ENCODE measurements around the gene CDT1.

CDT1 gene

DNA sequence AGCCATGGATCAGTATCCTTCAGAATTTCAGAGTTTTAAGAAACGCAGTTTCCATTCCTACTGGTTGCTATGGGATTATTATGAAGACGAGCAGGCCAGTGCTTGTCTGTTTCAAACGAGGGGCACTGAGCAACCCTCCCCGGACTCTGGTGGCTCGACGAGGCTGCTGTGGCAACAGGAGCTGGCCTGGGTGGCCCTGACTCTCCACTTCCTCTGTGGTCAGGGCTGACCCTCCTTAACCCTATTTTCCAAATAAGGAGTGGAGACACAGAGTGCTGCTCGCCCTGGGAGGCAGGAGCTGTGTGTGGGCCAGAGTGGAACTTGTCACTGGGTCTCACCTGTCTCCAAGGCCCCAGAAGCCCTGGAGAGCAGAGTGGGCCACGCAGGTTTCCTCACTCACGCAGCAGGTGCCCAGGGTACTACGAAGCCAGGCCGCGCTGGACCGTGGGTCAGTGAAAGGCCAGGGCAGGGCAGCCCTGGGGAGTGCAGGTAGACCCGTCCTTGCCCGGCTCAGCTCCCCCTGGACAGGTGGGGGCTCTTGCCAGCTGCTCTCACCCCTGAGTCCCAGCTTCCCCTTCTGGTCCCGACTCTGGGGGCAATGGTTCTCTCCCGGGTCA is 49.8 kb downstream of the CDT1 start:
- in situ Hi-C loops (cut with HindIII; ENCODE audit: low pct_ligation_motif_present, low sequenced_read_pairs) = no loop called here
- Histone ChIP-seq H3K27ac (no peak overlapping the region), H3K4me3 (ENCODE audit: low read depth, low read length) (no peak overlapping the region), H3K36me3 (replicated peaks) (no peaks in the 10 kb centered on the region), H3K27me3 (replicated peaks) (no peaks in the 10 kb centered on the region)
- TF ChIP-seq, protein P1, sequence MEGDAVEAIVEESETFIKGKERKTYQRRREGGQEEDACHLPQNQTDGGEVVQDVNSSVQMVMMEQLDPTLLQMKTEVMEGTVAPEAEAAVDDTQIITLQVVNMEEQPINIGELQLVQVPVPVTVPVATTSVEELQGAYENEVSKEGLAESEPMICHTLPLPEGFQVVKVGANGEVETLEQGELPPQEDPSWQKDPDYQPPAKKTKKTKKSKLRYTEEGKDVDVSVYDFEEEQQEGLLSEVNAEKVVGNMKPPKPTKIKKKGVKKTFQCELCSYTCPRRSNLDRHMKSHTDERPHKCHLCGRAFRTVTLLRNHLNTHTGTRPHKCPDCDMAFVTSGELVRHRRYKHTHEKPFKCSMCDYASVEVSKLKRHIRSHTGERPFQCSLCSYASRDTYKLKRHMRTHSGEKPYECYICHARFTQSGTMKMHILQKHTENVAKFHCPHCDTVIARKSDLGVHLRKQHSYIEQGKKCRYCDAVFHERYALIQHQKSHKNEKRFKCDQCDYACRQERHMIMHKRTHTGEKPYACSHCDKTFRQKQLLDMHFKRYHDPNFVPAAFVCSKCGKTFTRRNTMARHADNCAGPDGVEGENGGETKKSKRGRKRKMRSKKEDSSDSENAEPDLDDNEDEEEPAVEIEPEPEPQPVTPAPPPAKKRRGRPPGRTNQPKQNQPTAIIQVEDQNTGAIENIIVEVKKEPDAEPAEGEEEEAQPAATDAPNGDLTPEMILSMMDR (IDR thresholded peaks at IDR 0.05; ENCODE audit: low read depth, low read length, missing control alignments) = no peak
- DNase-seq = no peak

DNA sequence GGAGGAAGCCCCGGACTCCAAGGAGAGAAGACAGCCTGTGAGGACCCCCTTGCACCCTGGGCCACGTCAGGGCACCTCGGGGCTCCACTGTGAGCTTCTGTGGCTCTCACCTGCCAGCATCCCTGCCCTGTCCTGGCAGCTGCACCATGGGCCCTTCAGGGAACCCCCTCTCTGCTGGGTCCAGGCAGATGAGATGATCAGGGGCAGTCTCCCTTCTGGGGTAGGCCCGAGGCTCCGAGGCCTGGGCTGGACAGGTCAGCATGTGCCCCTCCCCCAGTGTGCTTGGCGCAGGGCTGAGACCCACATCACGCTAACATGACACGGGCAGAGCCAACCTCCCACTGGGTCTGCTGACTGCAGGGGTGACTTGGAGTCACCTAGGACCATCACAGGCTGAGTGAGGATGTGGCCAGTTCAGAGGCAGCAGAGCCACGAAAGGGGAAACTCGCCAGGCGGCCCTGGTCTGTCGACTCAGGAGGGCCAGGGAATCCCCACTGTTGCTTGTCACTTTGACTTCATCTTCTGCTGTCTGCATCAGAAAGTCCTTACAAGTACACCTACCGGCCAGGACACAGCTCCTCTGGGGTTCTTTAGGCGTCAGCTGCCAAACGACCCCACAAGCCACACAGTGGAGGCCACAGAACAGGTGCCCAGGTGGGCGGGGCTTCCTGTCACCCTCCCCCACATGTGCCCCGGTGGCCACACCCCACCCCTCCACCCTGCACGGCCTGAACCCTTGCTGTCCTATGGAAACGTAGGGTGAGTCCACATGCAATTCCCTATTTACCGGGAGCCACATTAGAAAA is 50.9 kb downstream of the CDT1 start:
- H3K4me3 ChIP-seq (ENCODE audit: low read depth, low read length) = no peak overlapping the region
- peaks cover 2% of the 10 kb centered on the region for H3K36me3 ChIP-seq (replicated peaks)
- no peaks in the 10 kb centered on the region for H3K27me3 ChIP-seq (replicated peaks)
- no peak for DNase-seq
- no peak overlapping the region for H3K27ac ChIP-seq
- in situ Hi-C loops (cut with HindIII; ENCODE audit: low pct_ligation_motif_present, low sequenced_read_pairs) = no loop called here
- TF ChIP-seq, protein P1 (IDR thresholded peaks at IDR 0.05; ENCODE audit: low read depth, low read length, missing control alignments) = no peak

DNA sequence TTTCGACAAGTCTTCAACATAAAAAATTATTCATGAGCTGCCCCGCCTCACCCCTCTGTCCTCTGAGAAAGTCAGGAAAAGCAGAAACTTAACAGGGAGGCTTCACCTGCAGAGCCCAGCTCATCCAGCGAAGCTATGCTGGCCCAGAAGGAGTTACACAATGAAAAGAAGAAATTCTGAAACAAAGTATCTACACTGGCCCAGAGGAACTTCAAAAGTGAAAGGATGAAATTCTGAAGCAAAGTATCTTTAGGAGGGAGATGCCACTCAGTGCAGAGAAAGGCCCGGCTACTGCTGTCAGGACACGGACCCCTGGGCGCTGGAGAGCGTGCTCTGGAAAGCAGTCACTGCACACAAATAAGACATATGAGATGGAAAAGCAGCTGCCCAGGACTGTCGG is 51.6 kb downstream of the CDT1 start:
- Histone ChIP-seq H3K27ac (no peak overlapping the region), H3K36me3 (replicated peaks) (peaks cover 8% of the 10 kb centered on the region), H3K27me3 (replicated peaks) (no peaks in the 10 kb centered on the region), H3K4me3 (ENCODE audit: low read depth, low read length) (no peak overlapping the region)
- DNase-seq = no peak
- in situ Hi-C loops (cut with HindIII; ENCODE audit: low pct_ligation_motif_present, low sequenced_read_pairs) = no loop called here
- TF ChIP-seq, protein P1 (IDR thresholded peaks at IDR 0.05; ENCODE audit: low read depth, low read length, missing control alignments) = no peak

DNA sequence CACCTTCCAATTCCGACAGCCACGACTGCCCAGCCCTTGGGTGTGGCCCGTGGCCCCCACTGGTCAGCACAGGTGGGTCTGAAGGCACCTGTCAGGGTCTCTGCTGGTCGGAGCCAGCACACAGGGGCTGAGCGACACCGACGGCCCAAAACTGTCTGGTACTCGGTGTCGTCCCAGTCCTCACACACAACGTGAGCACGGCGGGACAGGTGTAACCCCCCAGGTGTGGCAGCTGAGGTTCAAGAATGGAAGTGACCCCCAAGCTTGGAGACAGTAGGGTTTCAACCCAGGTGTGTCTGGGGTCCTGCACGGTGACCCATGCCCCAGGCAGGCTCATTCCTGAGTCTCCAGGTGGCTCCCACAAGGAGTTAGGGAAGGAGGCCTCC is 52.1 kb downstream of the CDT1 start:
- in situ Hi-C loops (cut with HindIII; ENCODE audit: low pct_ligation_motif_present, low sequenced_read_pairs) = no loop called here
- no peak for DNase-seq
- TF ChIP-seq, protein P1 (IDR thresholded peaks at IDR 0.05; ENCODE audit: low read depth, low read length, missing control alignments) = no peak
- Histone ChIP-seq H3K4me3 (ENCODE audit: low read depth, low read length) (peak overlapping the region; percentile 66), H3K27me3 (replicated peaks) (no peaks in the 10 kb centered on the region), H3K27ac (no peak overlapping the region), H3K36me3 (replicated peaks) (peaks cover 11% of the 10 kb centered on the region)

DNA sequence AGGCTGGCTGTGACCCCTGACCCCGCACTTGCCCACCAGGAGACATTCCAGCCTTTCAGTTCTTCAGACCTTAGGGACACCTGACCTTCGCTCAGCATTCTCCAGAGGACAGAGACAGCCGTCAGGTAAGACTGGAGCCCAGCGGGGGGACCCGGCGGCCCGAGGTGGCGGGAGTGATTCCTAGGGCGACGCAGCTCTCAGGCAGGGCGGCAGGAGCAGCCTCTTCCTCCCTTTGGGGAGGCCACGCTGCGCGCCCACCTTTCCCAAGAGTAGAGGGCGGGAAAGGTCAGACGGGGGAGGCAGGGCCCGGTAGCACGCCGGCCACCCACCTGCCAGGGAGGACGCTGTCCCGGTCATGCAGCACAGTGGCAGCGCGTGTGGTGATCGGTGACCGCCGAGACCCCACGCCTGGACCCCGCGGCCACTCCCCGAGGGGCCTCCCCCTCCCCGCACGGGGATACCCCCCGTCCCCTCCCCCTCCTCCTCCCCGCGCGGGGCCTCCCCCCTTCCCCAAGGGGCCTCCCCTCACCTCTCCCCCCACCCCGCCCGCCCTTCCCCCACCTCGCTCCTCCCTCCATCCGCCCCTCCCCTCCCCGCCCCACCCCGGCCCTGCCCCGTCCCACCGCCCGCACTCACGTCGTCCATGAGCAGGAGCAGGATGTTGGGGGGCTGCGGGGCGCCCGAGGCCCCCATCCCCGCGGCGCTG is 52.7 kb downstream of the CDT1 start:
- Histone ChIP-seq H3K36me3 (replicated peaks) (peaks cover 11% of the 10 kb centered on the region), H3K4me3 (ENCODE audit: low read depth, low read length) (peak overlapping the region; percentile 66), H3K27ac (no peak overlapping the region), H3K27me3 (replicated peaks) (no peaks in the 10 kb centered on the region)
- TF ChIP-seq, protein P1 (IDR thresholded peaks at IDR 0.05; ENCODE audit: low read depth, low read length, missing control alignments) = no peak
- no peak for DNase-seq
- in situ Hi-C loops (cut with HindIII; ENCODE audit: low pct_ligation_motif_present, low sequenced_read_pairs) = no loop called here
